HepG2 (cell line): ENCODE data around the gene IGIP. TPM values are rescaled to one million over a fixed set of nuclear protein-coding genes. Genes with fewer than 3 reads are reported as not detected.

ENCODE experiments used
- AHR ChIP-seq: IDR thresholded peaks from 2 replicates; pipeline ENCODE4 v1.6.1; 2018; ENCODE audit warnings: missing genetic modification reagents, missing compliant biosample characterization
- ARNTL ChIP-seq: sonication (generic); formaldehyde crosslinking; IDR thresholded peaks from 2 replicates; pipeline ENCODE4 v1.4.0; 2020; ENCODE audit warnings: mild to moderate bottlenecking, missing genetic modification reagents
- CTCF ChIP-seq: sonication (generic); formaldehyde crosslinking; IDR thresholded peaks from 2 replicates; pipeline ENCODE4 v1.5.0; 2020; ENCODE audit warnings: mild to moderate bottlenecking, missing genetic modification reagents, moderate library complexity
- DRAP1 ChIP-seq: IDR thresholded peaks from 2 replicates; pipeline ENCODE4 v1.6.1; 2016; ENCODE audit warnings: missing genetic modification reagents, missing compliant biosample characterization
- IRX3 ChIP-seq: sonication (generic); formaldehyde crosslinking; IDR thresholded peaks from 2 replicates; pipeline ENCODE4 v1.8.1; 2023; ENCODE audit warnings: mild to moderate bottlenecking, low read depth, missing genetic modification reagents, borderline replicate concordance
- KDM4B ChIP-seq: sonication (generic); formaldehyde crosslinking; IDR thresholded peaks from 2 replicates; pipeline ENCODE4 v1.4.0; 2020; ENCODE audit warnings: missing genetic modification reagents
- KLF13 ChIP-seq: sonication (generic); formaldehyde crosslinking; IDR thresholded peaks from 2 replicates; pipeline ENCODE4 v1.4.0; 2020; ENCODE audit warnings: mild to moderate bottlenecking, missing genetic modification reagents
- MAF1 ChIP-seq: sonication (generic); formaldehyde crosslinking; IDR thresholded peaks from 2 replicates; pipeline ENCODE4 v1.5.0; 2020; ENCODE audit warnings: missing genetic modification reagents, borderline replicate concordance
- MEIS2 ChIP-seq: sonication (generic); formaldehyde crosslinking; IDR thresholded peaks from 2 replicates; pipeline ENCODE4 v1.9.0; 2021; ENCODE audit warnings: mild to moderate bottlenecking, missing genetic modification reagents
- MLXIP ChIP-seq: sonication (generic); formaldehyde crosslinking; IDR thresholded peaks from 2 replicates; pipeline ENCODE4 v1.9.0; 2021; ENCODE audit warnings: missing genetic modification reagents, borderline replicate concordance
- MTF1 ChIP-seq: sonication (generic); formaldehyde crosslinking; IDR thresholded peaks from 2 replicates; pipeline ENCODE4 v1.5.0; 2020; ENCODE audit warnings: missing genetic modification reagents
- NCOA1 ChIP-seq: sonication (generic); formaldehyde crosslinking; IDR thresholded peaks from 2 replicates; pipeline ENCODE4 v1.9.0; 2021; ENCODE audit warnings: missing genetic modification reagents
- RAD51 ChIP-seq: fragments of 450-650 bp; IDR thresholded peaks from 2 replicates; pipeline ENCODE4 v1.6.1; 2016; ENCODE audit warnings: borderline replicate concordance
- SETDB1 ChIP-seq: sonication (generic); formaldehyde crosslinking; IDR thresholded peaks from 2 replicates; pipeline ENCODE4 v1.5.1; 2020; ENCODE audit warnings: missing genetic modification reagents, mild to moderate bottlenecking, borderline replicate concordance
- SMAD1 ChIP-seq: sonication (generic); formaldehyde crosslinking; IDR thresholded peaks from 2 replicates; pipeline ENCODE4 v1.4.0; 2020; ENCODE audit warnings: missing genetic modification reagents, low read depth, mild to moderate bottlenecking, borderline replicate concordance
- SMARCE1 ChIP-seq: fragments of 450-650 bp; IDR thresholded peaks from 2 replicates; pipeline ENCODE4 v1.6.1; 2017; ENCODE audit warnings: borderline replicate concordance
- SMYD3 ChIP-seq: sonication (generic); formaldehyde crosslinking; IDR thresholded peaks from 2 replicates; pipeline ENCODE4 v1.8.1; 2023; ENCODE audit warnings: mild to moderate bottlenecking, missing genetic modification reagents
- SPEN ChIP-seq: sonication (generic); formaldehyde crosslinking; IDR thresholded peaks from 2 replicates; pipeline ENCODE4 v1.5.1; 2020; ENCODE audit warnings: low read depth, mild to moderate bottlenecking, missing genetic modification reagents
- TAF1 ChIP-seq: sonication (generic); formaldehyde crosslinking; IDR thresholded peaks from 2 replicates; pipeline ENCODE4 v1.4.0; 2020; ENCODE audit warnings: missing genetic modification reagents
- ZEB1 ChIP-seq: IDR thresholded peaks from 2 replicates; pipeline ENCODE4 v1.6.1; 2012; ENCODE audit warnings: mild to moderate bottlenecking, low read depth, inconsistent platforms; ENCODE audit not compliant: insufficient replicate concordance
- ZFP90 ChIP-seq: sonication (generic); formaldehyde crosslinking; IDR thresholded peaks from 2 replicates; pipeline ENCODE4 v1.8.0; 2022; ENCODE audit warnings: missing genetic modification reagents, mild to moderate bottlenecking, inconsistent platforms, borderline replicate concordance
- ZFX ChIP-seq: sonication (generic); formaldehyde crosslinking; IDR thresholded peaks from 2 replicates; pipeline ENCODE4 v1.4.0; 2020; ENCODE audit warnings: mild to moderate bottlenecking, low read depth, missing genetic modification reagents, moderate library complexity
- ZNF282 ChIP-seq: fragments of 450-650 bp; IDR thresholded peaks from 2 replicates; pipeline ENCODE4 v1.6.1; 2018; ENCODE audit not compliant: partially characterized antibody
- ZNF331 ChIP-seq: sonication (generic); formaldehyde crosslinking; IDR thresholded peaks from 2 replicates; pipeline ENCODE4 v1.4.0; 2020; ENCODE audit warnings: missing genetic modification reagents
- ZNF597 ChIP-seq: sonication (generic); formaldehyde crosslinking; IDR thresholded peaks from 2 replicates; pipeline ENCODE4 v1.5.0; 2020; ENCODE audit warnings: missing genetic modification reagents
- ZNF644 ChIP-seq: IDR thresholded peaks from 2 replicates; pipeline ENCODE4 v1.6.1; 2016; ENCODE audit warnings: low read depth
- ZNF772 ChIP-seq: sonication (generic); formaldehyde crosslinking; IDR thresholded peaks from 2 replicates; pipeline ENCODE4 v1.5.0; 2020; ENCODE audit warnings: mild to moderate bottlenecking, missing genetic modification reagents
- polyA plus RNA-seq, 8 experiments: library from polyadenylated mRNA; depleted of rRNA in 3 of 8; stranded (reverse) in 7 of 8; unstranded in 1 of 8; fragments of >200 nt; fragmentation: Illumina TruSeq in 4 of 8; extraction: Trizol in 4 of 8; gene quantifications; 2 replicates each; pipeline versions ENCODE4 v1.2.1 to v1.2.3, GENCODE V29; 2011 to 2016; ENCODE audit warnings: low read depth in 4 of 8, missing spikeins in 1 of 8, mixed read lengths in 1 of 8; ENCODE audit not compliant: insufficient read depth in 1 of 8
- total RNA-seq, 5 experiments: library from RNA; depleted of rRNA; stranded (reverse); fragments of >200 nt; fragmentation: Illumina TruSeq; extraction: Trizol; gene quantifications; 2 replicates each; pipeline ENCODE4 v1.2.3, GENCODE V29; 2016; ENCODE audit warnings: low read depth in 1 of 5

IGIP gene
- total and polyA plus RNA-seq, 2 of the 13 experiments (the other 11 are each of a cell fraction or from before 2014, with no cell fraction given): 1.7 to 2.1 TPM

- TF ChIP-seq MAF1 (CRISPR knock-in tag): no peak
- peak; percentile 62; the same call in 1 of the 2 replicates for TF ChIP-seq DRAP1 (CRISPR knock-in tag)
- TF ChIP-seq MTF1 (CRISPR knock-in tag): no peak
- TF ChIP-seq NCOA1 (CRISPR knock-in tag): no peak
- no peak for TF ChIP-seq ZNF597 (CRISPR knock-in tag)
- no peak for TF ChIP-seq SMAD1 (CRISPR knock-in tag)
- TF ChIP-seq ZNF331 (CRISPR knock-in tag): peak; percentile 33; the same call in 1 of the 2 replicates
- TF ChIP-seq SMYD3 (CRISPR knock-in tag): no peak
- TF ChIP-seq TAF1 (CRISPR knock-in tag): peak; percentile 73
- TF ChIP-seq ZEB1: no peak
- 0 out of 2 replicates have a peak, but pooled peaks have one; percentile 62 for TF ChIP-seq ZNF772
- no peak for TF ChIP-seq SETDB1
- TF ChIP-seq ZNF644 (CRISPR knock-in tag): no peak
- TF ChIP-seq CTCF (CRISPR knock-in tag): peak; percentile 73
- TF ChIP-seq MLXIP: no peak
- peak; percentile 86 for TF ChIP-seq SPEN (CRISPR knock-in tag)
- no peak for TF ChIP-seq ZNF282
- TF ChIP-seq KDM4B (CRISPR knock-in tag): no peak
- TF ChIP-seq ZFP90 (CRISPR knock-in tag): no peak
- peak; percentile 82 for TF ChIP-seq ZFX (CRISPR knock-in tag)
- TF ChIP-seq RAD51: no peak
- no peak for TF ChIP-seq IRX3 (CRISPR knock-in tag)
- 0 out of 2 replicates have a peak, but pooled peaks have one; percentile 14 for TF ChIP-seq AHR (CRISPR knock-in tag)
- no peak for TF ChIP-seq SMARCE1
- TF ChIP-seq KLF13 (CRISPR knock-in tag): no peak
- TF ChIP-seq ARNTL (CRISPR knock-in tag): peak; percentile 71; the same call in 1 of the 2 replicates
- no peak for TF ChIP-seq MEIS2 (CRISPR knock-in tag)
Observed at GRCh38 chr5:140113699-140114263, 12.0 kb upstream of the IGIP start, which contains the start of gene PURA (continued).
